ENCODE measurements around the gene TTBK2.

GRCh38 chr15:42964476-42964875 lies 43.9 kb upstream of the TTBK2 start:
- TF ChIP-seq POLR2A (IDR thresholded peaks at IDR 0.05): no peak
- no peak for TF ChIP-seq CTCF (IDR thresholded peaks at IDR 0.05)

Data from body of pancreas (tissue), 4 donors.